Measurements from ENCODE around the gene ONECUT2.

DNA sequence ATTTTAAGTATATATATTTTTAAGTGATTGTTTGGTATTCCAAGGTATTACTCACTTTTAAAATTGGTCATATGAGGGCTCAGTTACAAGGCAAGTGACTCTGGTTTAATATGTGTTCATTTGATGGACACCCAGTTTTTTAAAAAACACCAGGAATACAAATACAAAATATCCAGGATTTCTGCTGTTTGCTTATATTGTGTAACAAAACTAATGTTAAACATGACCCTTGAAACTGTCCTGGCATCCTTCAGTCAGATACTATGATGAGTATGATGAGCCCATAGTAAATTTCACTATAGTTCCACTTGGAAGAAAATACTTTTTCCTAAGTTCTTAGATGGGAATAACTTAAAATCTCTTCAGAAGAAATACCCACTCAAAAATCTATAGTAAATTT lies 11.4 kb upstream of the ONECUT2 start:
- TF ChIP-seq, protein P1, sequence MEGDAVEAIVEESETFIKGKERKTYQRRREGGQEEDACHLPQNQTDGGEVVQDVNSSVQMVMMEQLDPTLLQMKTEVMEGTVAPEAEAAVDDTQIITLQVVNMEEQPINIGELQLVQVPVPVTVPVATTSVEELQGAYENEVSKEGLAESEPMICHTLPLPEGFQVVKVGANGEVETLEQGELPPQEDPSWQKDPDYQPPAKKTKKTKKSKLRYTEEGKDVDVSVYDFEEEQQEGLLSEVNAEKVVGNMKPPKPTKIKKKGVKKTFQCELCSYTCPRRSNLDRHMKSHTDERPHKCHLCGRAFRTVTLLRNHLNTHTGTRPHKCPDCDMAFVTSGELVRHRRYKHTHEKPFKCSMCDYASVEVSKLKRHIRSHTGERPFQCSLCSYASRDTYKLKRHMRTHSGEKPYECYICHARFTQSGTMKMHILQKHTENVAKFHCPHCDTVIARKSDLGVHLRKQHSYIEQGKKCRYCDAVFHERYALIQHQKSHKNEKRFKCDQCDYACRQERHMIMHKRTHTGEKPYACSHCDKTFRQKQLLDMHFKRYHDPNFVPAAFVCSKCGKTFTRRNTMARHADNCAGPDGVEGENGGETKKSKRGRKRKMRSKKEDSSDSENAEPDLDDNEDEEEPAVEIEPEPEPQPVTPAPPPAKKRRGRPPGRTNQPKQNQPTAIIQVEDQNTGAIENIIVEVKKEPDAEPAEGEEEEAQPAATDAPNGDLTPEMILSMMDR (IDR thresholded peaks at IDR 0.05), result no peak
- TF ChIP-seq POLR2A (IDR thresholded peaks at IDR 0.05), result no peak

All from uterus (tissue), 2 donors.